Suprapubic skin (tissue), 4 donors: ENCODE data around the gene MED17.

Experiments
- POLR2A ChIP-seq, 2 donors: fragments of 450-650 bp; IDR thresholded peaks; one replicate each; pipeline ENCODE4 v1.6.1; 2017; ENCODE audit warnings: antibody characterized with exemption in 2 of 2, mild to moderate bottlenecking in 2 of 2, moderate library complexity in 2 of 2
- POLR2AphosphoS5 ChIP-seq, 3 donors: sonication (generic); formaldehyde crosslinking; IDR thresholded peaks; one replicate each; pipeline ENCODE4 v1.6.1; 2017; ENCODE audit warnings: antibody characterized with exemption in 3 of 3
- TF ChIP-seq, protein P1 (sequence below), 2 donors: fragments of 200-600 bp in 1 of 2; fragments of 450-650 bp in 1 of 2; sonication (generic) in 1 of 2; IDR thresholded peaks; one replicate each; pipeline ENCODE4 v1.5.1; 2016 to 2019; ENCODE audit warnings: antibody characterized with exemption in 2 of 2, mild to moderate bottlenecking in 1 of 2, moderate library complexity in 1 of 2

DNA sequence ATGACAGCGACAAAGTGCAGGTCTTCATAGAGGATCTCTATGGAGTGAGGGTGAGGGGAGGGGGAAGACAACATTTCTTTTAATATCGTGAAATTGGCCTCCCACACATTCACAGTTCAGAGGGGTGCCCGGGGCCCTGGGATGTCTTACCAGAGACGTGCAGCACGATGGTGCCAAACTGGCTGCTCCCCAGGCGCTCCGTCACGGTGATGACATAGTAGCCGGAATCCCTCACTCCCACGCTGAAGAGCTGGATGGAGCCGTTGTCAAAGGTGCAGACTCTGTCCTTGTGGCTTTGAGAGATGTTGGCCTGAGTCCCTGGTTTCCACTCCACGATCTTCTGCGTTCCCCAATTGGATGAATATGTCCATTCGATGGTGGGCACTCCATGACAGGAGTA, 36.8 kb downstream of the MED17 start:
- no peak for TF ChIP-seq POLR2AphosphoS5 (IDR thresholded peaks at IDR 0.05)
- TF ChIP-seq POLR2A (IDR thresholded peaks at IDR 0.05), result no peak
- TF ChIP-seq, protein P1, sequence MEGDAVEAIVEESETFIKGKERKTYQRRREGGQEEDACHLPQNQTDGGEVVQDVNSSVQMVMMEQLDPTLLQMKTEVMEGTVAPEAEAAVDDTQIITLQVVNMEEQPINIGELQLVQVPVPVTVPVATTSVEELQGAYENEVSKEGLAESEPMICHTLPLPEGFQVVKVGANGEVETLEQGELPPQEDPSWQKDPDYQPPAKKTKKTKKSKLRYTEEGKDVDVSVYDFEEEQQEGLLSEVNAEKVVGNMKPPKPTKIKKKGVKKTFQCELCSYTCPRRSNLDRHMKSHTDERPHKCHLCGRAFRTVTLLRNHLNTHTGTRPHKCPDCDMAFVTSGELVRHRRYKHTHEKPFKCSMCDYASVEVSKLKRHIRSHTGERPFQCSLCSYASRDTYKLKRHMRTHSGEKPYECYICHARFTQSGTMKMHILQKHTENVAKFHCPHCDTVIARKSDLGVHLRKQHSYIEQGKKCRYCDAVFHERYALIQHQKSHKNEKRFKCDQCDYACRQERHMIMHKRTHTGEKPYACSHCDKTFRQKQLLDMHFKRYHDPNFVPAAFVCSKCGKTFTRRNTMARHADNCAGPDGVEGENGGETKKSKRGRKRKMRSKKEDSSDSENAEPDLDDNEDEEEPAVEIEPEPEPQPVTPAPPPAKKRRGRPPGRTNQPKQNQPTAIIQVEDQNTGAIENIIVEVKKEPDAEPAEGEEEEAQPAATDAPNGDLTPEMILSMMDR (IDR thresholded peaks at IDR 0.05), result no peak
